ENCODE measurements around the gene FAM53A. TPM values are rescaled to one million over a fixed set of nuclear protein-coding genes. Genes with fewer than 3 reads are reported as not detected.

Gene FAM53A
- total RNA-seq, 2 experiments from 2014 or later = 2.0 to 2.5 TPM

- ATAC-seq (no peak), DNase-seq (no peak)
- Mint-ChIP-seq H3K4me3 (no peak overlapping the region), H3K27me3 (no peaks in the 10 kb centered on the region), H3K27ac (no peak overlapping the region), H3K36me3 (ENCODE audit: low read depth) (no peaks in the 10 kb centered on the region), H3K4me1 (no peaks in the 10 kb centered on the region), H3K9me3 (ENCODE audit: low read depth) (no peaks in the 10 kb centered on the region)
- ChIA-PET POLR2A (no interaction called here), CTCF (interaction anchor here (1.3 kb wide), 1 partner anchor 10 kb away, joined by 3 read pairs; no protein-coding TSS in a partner anchor)
- intact Hi-C loops (cut with DNase I, micrococcal nuclease) = no loop called here
Observed at GRCh38 chr4:1656986-1657385, 27.1 kb downstream of the FAM53A start.

GRCh38 chr4:1656132-1656531 lies 28.0 kb downstream of the FAM53A start:
- ATAC-seq (no peak), DNase-seq (no peak)
- CTCF ChIA-PET = no interaction called here
- Mint-ChIP-seq H3K4me1 (no peaks in the 10 kb centered on the region), H3K27me3 (no peaks in the 10 kb centered on the region), H3K36me3 (ENCODE audit: low read depth) (no peaks in the 10 kb centered on the region), H3K27ac (no peak overlapping the region), H3K9me3 (ENCODE audit: low read depth) (no peaks in the 10 kb centered on the region), H3K4me3 (no peak overlapping the region)
- intact Hi-C loops (cut with DNase I, micrococcal nuclease) = no loop called here
- POLR2A ChIA-PET = no interaction called here

- Mint-ChIP-seq H3K9me3 (ENCODE audit: low read depth) (no peaks in the 10 kb centered on the region), H3K27me3 (no peaks in the 10 kb centered on the region), H3K4me3 (no peak overlapping the region), H3K4me1 (no peaks in the 10 kb centered on the region), H3K27ac (no peak overlapping the region), H3K36me3 (ENCODE audit: low read depth) (no peaks in the 10 kb centered on the region)
- ChIA-PET POLR2A (no interaction called here), CTCF (no interaction called here)
- ATAC-seq (no peak), DNase-seq (no peak)
- intact Hi-C loops (cut with DNase I, micrococcal nuclease) = no loop called here
Observed at GRCh38 chr4:1655676-1656075, 28.4 kb downstream of the FAM53A start.

GRCh38 chr4:1655081-1655480 lies 29.0 kb downstream of the FAM53A start:
- H3K27ac Mint-ChIP-seq = no peak overlapping the region
- H3K36me3 Mint-ChIP-seq (ENCODE audit: low read depth) = no peaks in the 10 kb centered on the region
- intact Hi-C loops (cut with DNase I, micrococcal nuclease) = no loop called here
- H3K9me3 Mint-ChIP-seq (ENCODE audit: low read depth) = no peaks in the 10 kb centered on the region
- H3K27me3 Mint-ChIP-seq = no peaks in the 10 kb centered on the region
- no peaks in the 10 kb centered on the region for H3K4me1 Mint-ChIP-seq
- CTCF ChIA-PET = no interaction called here
- no peak for DNase-seq
- no peak overlapping the region for H3K4me3 Mint-ChIP-seq
- POLR2A ChIA-PET = no interaction called here
- ATAC-seq = no peak

- intact Hi-C loops (cut with DNase I, micrococcal nuclease) = no loop called here
- no peak for ATAC-seq
- ChIA-PET CTCF (no interaction called here), POLR2A (no interaction called here)
- H3K4me1 Mint-ChIP-seq = no peaks in the 10 kb centered on the region
- H3K9me3 Mint-ChIP-seq (ENCODE audit: low read depth) = no peaks in the 10 kb centered on the region
- H3K27ac Mint-ChIP-seq = no peak overlapping the region
- H3K27me3 Mint-ChIP-seq = no peaks in the 10 kb centered on the region
- H3K36me3 Mint-ChIP-seq (ENCODE audit: low read depth) = no peaks in the 10 kb centered on the region
- DNase-seq = no peak
- no peak overlapping the region for H3K4me3 Mint-ChIP-seq
Observed at GRCh38 chr4:1654216-1654955, 29.7 kb downstream of the FAM53A start.

GRCh38 chr4:1653776-1654175 lies 30.3 kb downstream of the FAM53A start:
- Mint-ChIP-seq H3K4me3 (no peak overlapping the region), H3K27ac (no peak overlapping the region), H3K27me3 (no peaks in the 10 kb centered on the region), H3K9me3 (ENCODE audit: low read depth) (no peaks in the 10 kb centered on the region), H3K36me3 (ENCODE audit: low read depth) (no peaks in the 10 kb centered on the region), H3K4me1 (no peaks in the 10 kb centered on the region)
- ChIA-PET CTCF (no interaction called here), POLR2A (no interaction called here)
- ATAC-seq (no peak), DNase-seq (no peak)
- intact Hi-C loops (cut with DNase I, micrococcal nuclease) = no loop called here

GRCh38 chr4:1652088-1652487 lies 32.0 kb downstream of the FAM53A start:
- H3K4me3 Mint-ChIP-seq = no peak overlapping the region
- H3K4me1 Mint-ChIP-seq = peaks cover 4% of the 10 kb centered on the region
- H3K27me3 Mint-ChIP-seq = no peaks in the 10 kb centered on the region
- ATAC-seq (no peak), DNase-seq (no peak)
- ChIA-PET POLR2A (no interaction called here), CTCF (no interaction called here)
- H3K36me3 Mint-ChIP-seq (ENCODE audit: low read depth) = no peaks in the 10 kb centered on the region
- H3K27ac Mint-ChIP-seq = no peak overlapping the region
- no peaks in the 10 kb centered on the region for H3K9me3 Mint-ChIP-seq (ENCODE audit: low read depth)
- intact Hi-C loops (cut with DNase I, micrococcal nuclease) = no loop called here

GRCh38 chr4:1651609-1652008 lies 32.5 kb downstream of the FAM53A start:
- ChIA-PET POLR2A (no interaction called here), CTCF (no interaction called here)
- DNase-seq (no peak), ATAC-seq (no peak)
- H3K27ac Mint-ChIP-seq = no peak overlapping the region
- H3K27me3 Mint-ChIP-seq = no peaks in the 10 kb centered on the region
- no peaks in the 10 kb centered on the region for H3K9me3 Mint-ChIP-seq (ENCODE audit: low read depth)
- peaks cover 4% of the 10 kb centered on the region for H3K4me1 Mint-ChIP-seq
- H3K36me3 Mint-ChIP-seq (ENCODE audit: low read depth) = no peaks in the 10 kb centered on the region
- H3K4me3 Mint-ChIP-seq = no peak overlapping the region
- intact Hi-C loops (cut with DNase I, micrococcal nuclease) = no loop called here

- DNase-seq (no peak), ATAC-seq (no peak)
- H3K9me3 Mint-ChIP-seq (ENCODE audit: low read depth) = no peaks in the 10 kb centered on the region
- intact Hi-C loops (cut with DNase I, micrococcal nuclease) = no loop called here
- no peaks in the 10 kb centered on the region for H3K36me3 Mint-ChIP-seq (ENCODE audit: low read depth)
- no peak overlapping the region for H3K27ac Mint-ChIP-seq
- POLR2A ChIA-PET = no interaction called here
- no peaks in the 10 kb centered on the region for H3K27me3 Mint-ChIP-seq
- CTCF ChIA-PET = no interaction called here
- peaks cover 4% of the 10 kb centered on the region for H3K4me1 Mint-ChIP-seq
- H3K4me3 Mint-ChIP-seq = no peak overlapping the region
Observed at GRCh38 chr4:1648962-1649361, 35.2 kb downstream of the FAM53A start.

- POLR2A ChIA-PET = no interaction called here
- Mint-ChIP-seq H3K4me3 (no peak overlapping the region), H3K4me1 (peaks cover 4% of the 10 kb centered on the region), H3K27me3 (no peaks in the 10 kb centered on the region), H3K36me3 (ENCODE audit: low read depth) (no peaks in the 10 kb centered on the region), H3K27ac (no peak overlapping the region), H3K9me3 (ENCODE audit: low read depth) (no peaks in the 10 kb centered on the region)
- intact Hi-C loops (cut with DNase I, micrococcal nuclease) = no loop called here
- ATAC-seq (no peak), DNase-seq (no peak)
- CTCF ChIA-PET = interaction anchor here (0.5 to 1.0 kb wide), 3 partner anchors 10 to 77 kb away, joined by 3 read pairs; no protein-coding TSS in a partner anchor
Observed at GRCh38 chr4:1647432-1647831, 36.7 kb downstream of the FAM53A start.

GRCh38 chr4:1646690-1647089 lies 37.4 kb downstream of the FAM53A start:
- DNase-seq (no peak), ATAC-seq (no peak)
- Mint-ChIP-seq H3K36me3 (ENCODE audit: low read depth) (no peaks in the 10 kb centered on the region), H3K27ac (no peak overlapping the region), H3K9me3 (ENCODE audit: low read depth) (no peaks in the 10 kb centered on the region), H3K4me3 (no peak overlapping the region), H3K4me1 (peaks cover 4% of the 10 kb centered on the region), H3K27me3 (no peaks in the 10 kb centered on the region)
- POLR2A ChIA-PET = interaction anchor here (0.5 kb wide), 1 partner anchor 362 kb away, joined by 3 read pairs; the partner anchor contains the start of gene NELFA
- CTCF ChIA-PET = interaction anchor here (0.8 to 1.0 kb wide), 3 partner anchors 11 to 361 kb away, joined by 3 to 4 read pairs (median 3); no protein-coding TSS in a partner anchor
- intact Hi-C loops (cut with DNase I, micrococcal nuclease) = no loop called here

- H3K9me3 Mint-ChIP-seq (ENCODE audit: low read depth) = no peaks in the 10 kb centered on the region
- ChIA-PET CTCF (no interaction called here), POLR2A (no interaction called here)
- H3K4me3 Mint-ChIP-seq = no peak overlapping the region
- no peaks in the 10 kb centered on the region for H3K27me3 Mint-ChIP-seq
- H3K27ac Mint-ChIP-seq = no peak overlapping the region
- intact Hi-C loops (cut with DNase I, micrococcal nuclease) = no loop called here
- DNase-seq = no peak
- no peaks in the 10 kb centered on the region for H3K36me3 Mint-ChIP-seq (ENCODE audit: low read depth)
- no peak for ATAC-seq
- peaks cover 4% of the 10 kb centered on the region for H3K4me1 Mint-ChIP-seq
Observed at GRCh38 chr4:1644891-1645657, 39.0 kb downstream of the FAM53A start.
